Neural cell (in vitro differentiated cells): ENCODE results near the gene LRRC72.

ENCODE experiments used
- EP300 ChIP-seq: fragments of 450-650 bp; conservative IDR thresholded peaks from 2 replicates; pipeline ENCODE4 v1.6.1; 2014; ENCODE audit warnings: antibody characterized with exemption, mild to moderate bottlenecking, moderate library complexity; ENCODE audit not compliant: poor library complexity, severe bottlenecking
- EZH2 ChIP-seq: fragments of 200-600, 300-800 bp; shearing (Covaris generic), sonication (generic); IDR thresholded peaks from 2 replicates; pipeline ENCODE4 v1.6.1; 2014; ENCODE audit warnings: antibody characterized with exemption, low read length, borderline replicate concordance, mild to moderate bottlenecking; ENCODE audit not compliant: insufficient read depth, poor library complexity, severe bottlenecking
- POLR2AphosphoS5 ChIP-seq: IDR thresholded peaks from 2 replicates; pipeline ENCODE4 v1.6.1; 2012
- SMC3 ChIP-seq: fragments of 450-650 bp; conservative IDR thresholded peaks from 2 replicates; pipeline ENCODE4 v1.6.1; 2014; ENCODE audit warnings: antibody characterized with exemption, mild to moderate bottlenecking, moderate library complexity; ENCODE audit not compliant: poor library complexity
- TAF1 ChIP-seq: IDR thresholded peaks from 2 replicates; pipeline ENCODE4 v1.6.1; 2012; ENCODE audit warnings: low read depth
- TF ChIP-seq, protein P1 (sequence below): fragments of 450-650 bp; IDR thresholded peaks from 2 replicates; pipeline ENCODE4 v1.5.1; 2014; ENCODE audit warnings: antibody characterized with exemption, mild to moderate bottlenecking, moderate library complexity; ENCODE audit not compliant: poor library complexity, severe bottlenecking
- TF ChIP-seq, protein P2 (sequence below): IDR thresholded peaks from 2 replicates; pipeline ENCODE4 v1.6.1; 2012; ENCODE audit warnings: borderline replicate concordance

- TF ChIP-seq, protein P1, sequence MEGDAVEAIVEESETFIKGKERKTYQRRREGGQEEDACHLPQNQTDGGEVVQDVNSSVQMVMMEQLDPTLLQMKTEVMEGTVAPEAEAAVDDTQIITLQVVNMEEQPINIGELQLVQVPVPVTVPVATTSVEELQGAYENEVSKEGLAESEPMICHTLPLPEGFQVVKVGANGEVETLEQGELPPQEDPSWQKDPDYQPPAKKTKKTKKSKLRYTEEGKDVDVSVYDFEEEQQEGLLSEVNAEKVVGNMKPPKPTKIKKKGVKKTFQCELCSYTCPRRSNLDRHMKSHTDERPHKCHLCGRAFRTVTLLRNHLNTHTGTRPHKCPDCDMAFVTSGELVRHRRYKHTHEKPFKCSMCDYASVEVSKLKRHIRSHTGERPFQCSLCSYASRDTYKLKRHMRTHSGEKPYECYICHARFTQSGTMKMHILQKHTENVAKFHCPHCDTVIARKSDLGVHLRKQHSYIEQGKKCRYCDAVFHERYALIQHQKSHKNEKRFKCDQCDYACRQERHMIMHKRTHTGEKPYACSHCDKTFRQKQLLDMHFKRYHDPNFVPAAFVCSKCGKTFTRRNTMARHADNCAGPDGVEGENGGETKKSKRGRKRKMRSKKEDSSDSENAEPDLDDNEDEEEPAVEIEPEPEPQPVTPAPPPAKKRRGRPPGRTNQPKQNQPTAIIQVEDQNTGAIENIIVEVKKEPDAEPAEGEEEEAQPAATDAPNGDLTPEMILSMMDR = no peak
- no peak for TF ChIP-seq SMC3
- no peak for TF ChIP-seq POLR2AphosphoS5
- TF ChIP-seq, protein P2, sequence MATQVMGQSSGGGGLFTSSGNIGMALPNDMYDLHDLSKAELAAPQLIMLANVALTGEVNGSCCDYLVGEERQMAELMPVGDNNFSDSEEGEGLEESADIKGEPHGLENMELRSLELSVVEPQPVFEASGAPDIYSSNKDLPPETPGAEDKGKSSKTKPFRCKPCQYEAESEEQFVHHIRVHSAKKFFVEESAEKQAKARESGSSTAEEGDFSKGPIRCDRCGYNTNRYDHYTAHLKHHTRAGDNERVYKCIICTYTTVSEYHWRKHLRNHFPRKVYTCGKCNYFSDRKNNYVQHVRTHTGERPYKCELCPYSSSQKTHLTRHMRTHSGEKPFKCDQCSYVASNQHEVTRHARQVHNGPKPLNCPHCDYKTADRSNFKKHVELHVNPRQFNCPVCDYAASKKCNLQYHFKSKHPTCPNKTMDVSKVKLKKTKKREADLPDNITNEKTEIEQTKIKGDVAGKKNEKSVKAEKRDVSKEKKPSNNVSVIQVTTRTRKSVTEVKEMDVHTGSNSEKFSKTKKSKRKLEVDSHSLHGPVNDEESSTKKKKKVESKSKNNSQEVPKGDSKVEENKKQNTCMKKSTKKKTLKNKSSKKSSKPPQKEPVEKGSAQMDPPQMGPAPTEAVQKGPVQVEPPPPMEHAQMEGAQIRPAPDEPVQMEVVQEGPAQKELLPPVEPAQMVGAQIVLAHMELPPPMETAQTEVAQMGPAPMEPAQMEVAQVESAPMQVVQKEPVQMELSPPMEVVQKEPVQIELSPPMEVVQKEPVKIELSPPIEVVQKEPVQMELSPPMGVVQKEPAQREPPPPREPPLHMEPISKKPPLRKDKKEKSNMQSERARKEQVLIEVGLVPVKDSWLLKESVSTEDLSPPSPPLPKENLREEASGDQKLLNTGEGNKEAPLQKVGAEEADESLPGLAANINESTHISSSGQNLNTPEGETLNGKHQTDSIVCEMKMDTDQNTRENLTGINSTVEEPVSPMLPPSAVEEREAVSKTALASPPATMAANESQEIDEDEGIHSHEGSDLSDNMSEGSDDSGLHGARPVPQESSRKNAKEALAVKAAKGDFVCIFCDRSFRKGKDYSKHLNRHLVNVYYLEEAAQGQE = no peak
- no peak for TF ChIP-seq EP300
- TF ChIP-seq TAF1 = no peak
- no peak for TF ChIP-seq EZH2
Measured at GRCh38 chr7:16587790-16588189, 61.2 kb downstream of the LRRC72 start.
